NCI-H2081 treated with DMSO at 0.1 percent for 48 hours (cell line): ENCODE data around the gene ZNF554.
"Not testable (repeated sequence)": the region's sequence is repeated elsewhere in the genome, so short reads cannot be mapped to it uniquely, and the experiment has no call there.

Experiments used
- DNase-seq: peaks from one replicate; lab custom pipeline; 2025; lab: John Stamatoyannopoulos, UW

Gene ZNF554

DNA sequence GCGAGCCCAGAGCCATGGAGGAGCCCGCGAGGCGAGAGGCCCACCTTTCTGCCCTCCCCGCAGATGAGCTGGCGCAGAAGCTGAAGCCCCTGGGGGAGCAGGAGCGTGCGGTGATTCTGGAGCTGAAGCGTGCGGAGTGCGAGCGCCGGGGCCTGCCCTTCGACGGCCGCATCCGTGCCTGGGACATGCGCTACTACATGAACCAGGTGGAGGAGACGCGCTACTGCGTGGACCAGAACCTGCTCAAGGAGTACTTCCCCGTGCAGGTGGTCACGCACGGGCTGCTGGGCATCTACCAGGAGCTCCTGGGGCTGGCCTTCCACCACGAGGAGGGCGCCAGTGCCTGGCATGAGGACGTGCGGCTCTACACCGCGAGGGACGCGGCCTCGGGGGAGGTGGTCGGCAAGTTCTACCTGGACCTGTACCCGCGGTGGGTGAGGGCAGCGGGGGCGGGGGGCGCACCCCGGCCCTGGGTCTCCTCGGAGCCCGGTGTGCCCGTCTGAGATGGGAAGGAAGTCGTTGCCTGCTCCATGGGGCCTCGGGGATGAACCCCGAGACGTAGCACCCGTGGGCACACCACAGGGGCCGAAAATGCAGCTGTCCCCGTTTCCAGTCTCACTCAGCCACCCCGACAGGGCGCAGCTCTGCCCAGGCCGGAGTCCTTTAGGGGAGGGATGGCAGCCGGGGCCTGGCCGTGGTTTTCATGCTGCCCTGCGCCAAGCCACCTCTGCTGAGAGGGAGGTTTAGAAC lies 12.1 kb upstream of the ZNF554 start:
- DNase-seq: no peak

DNA sequence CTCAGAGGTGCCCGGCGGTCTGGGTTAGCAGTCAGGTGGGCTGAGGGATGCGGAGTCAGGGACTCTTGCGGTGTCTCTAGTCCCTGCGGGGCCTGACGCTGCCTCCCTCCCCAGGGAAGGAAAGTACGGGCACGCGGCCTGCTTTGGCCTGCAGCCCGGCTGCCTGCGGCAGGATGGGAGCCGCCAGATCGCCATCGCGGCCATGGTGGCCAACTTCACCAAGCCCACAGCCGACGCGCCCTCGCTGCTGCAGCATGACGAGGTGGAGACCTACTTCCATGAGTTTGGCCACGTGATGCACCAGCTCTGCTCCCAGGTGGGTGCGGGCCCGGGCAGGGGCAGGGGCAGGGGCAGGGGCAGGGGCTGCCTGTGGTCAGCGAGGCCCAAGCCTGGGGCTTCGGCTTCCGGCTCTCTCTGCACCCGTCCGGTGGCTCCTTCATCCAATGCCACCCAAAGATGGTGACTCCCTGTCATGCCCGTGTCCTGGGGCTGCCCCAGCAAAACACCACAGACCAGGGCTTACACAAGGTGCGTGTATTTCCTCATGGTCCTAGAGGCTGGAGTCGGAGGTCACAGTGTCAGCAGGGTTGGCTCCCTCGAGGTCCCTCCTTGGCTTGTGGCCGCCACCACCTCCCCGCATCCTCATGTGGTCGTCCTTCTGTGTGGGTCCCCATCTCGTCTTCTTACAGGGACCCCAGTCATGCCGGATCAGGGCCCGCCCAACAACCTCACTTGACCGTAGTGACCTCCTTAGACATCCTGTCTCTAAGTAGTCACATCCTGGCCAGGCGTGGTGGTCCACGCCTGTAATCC lies 11.3 kb upstream of the ZNF554 start:
- DNase-seq: no peak

DNA sequence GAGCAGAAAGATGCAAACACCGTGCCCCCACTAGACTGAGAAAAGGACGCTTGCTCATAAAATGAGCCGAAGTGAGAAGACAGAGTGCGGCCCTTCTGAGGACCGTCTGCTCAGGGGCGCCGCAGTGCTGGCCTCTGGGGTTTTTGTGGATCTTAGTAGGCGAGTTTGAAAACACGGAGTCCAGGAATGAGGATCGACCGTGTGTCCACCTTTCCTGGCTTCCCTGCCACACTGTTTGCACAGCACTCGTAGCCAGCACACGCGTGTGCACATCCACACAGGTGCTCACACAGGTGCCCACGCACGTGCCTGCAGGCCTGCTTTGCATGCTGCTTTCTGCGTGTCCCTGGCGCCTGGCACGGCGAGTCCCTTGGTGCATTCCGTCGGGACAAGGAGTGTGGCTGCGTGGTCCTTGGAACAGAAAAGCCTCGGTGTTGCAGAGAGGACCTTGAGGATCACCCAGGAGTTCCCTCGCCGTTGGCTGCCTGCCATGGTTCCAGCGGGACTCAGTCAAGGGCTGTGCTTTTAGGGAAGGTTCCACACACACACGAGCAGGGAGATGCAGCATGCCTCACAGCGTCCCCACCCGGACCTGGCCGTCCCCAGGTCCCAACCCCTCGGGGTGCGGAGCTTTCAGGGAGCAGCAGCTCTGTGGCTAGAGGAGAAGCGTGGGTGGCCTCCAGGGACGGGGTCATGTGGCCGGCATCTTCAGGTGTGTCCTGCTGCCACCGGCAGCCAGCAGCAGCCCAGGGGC lies 10.1 kb upstream of the ZNF554 start:
- no peak for DNase-seq

GRCh38 chr19:2810141-2811091 lies 9.3 kb upstream of the ZNF554 start:
- no peak for DNase-seq

- DNase-seq: no peak
Measured at GRCh38 chr19:2811221-2811722, 8.4 kb upstream of the ZNF554 start.

DNA sequence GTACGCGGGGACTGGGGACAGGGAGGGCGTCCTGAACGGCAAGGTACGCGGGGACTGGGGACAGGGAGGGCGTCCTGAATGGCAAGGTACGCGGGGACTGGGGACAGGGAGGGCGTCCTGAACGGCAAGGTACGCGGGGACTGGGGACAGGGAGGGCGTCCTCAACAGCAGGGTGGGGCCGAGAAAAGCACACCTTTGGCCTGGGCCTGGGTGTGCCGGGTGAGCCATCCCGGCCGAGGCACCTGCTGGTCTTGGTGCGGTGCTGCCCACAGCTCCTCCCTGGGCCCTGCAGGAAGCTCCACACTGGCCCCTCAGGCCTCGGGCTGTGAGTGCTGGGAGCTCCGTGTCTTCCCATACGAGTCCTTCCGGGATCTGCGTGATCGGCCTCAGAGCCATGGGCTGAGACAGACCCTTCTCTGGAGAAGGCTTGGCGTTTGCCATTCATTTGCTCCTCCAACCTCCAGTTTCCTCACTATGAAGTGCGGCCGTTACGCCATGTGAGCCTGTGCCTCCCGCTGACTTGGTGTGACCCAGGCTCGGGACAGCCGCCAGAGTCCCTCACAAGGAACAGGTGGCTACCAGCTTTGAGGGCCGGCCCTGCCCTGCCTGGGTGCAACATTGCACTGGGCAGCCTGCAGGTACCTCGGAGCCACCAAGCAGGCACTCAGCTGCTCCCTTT lies 7.8 kb upstream of the ZNF554 start:
- no peak for DNase-seq

- no peak for DNase-seq
Measured at GRCh38 chr19:2812414-2813234, 7.0 kb upstream of the ZNF554 start.

GRCh38 chr19:2813235-2814160 lies 6.2 kb upstream of the ZNF554 start:
- DNase-seq: no peak

DNA sequence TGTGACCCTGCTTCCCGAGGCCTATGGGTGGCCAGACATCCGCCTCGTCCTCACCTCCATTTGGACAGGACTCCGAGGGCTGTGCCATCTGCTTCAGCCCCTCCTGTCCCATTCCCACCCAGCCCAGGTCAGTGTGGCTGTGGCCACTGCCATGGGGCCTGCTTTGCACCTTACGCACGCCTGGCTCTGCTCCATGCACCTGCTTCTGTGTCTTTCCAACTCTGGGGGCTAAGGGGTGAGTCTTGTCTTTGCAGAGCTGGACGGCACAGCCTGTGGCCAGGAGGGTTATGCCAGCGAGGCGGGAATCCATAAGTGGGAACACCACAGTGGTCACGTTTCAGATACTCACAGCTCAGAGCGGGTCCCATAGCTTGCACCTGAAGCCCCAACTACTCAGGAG lies 5.2 kb upstream of the ZNF554 start:
- DNase-seq: no peak

DNA sequence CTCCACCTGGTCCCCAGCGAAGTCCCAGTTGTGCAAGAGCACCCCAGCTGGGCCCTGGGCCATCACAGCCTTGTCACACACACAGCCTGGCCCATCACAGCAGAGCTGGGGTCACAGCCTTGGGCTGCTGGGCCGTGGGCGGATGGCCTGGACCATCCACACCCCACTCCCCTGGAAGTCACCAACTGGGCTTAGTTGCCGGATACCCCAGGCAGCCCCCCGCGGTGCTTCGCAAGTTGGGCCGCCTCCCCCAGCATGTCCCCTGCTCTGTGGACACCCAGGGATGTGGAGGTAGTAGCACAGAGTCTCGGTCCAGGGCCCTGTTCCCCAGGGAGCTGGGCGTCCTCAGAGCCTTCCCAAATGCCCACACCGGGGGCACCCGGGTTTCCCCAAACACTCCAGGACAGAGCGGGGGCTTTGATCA lies 4.5 kb upstream of the ZNF554 start:
- no peak for DNase-seq

- no peak for DNase-seq
Measured at GRCh38 chr19:2815923-2816322, 3.7 kb upstream of the ZNF554 start.

- DNase-seq: no peak
Measured at GRCh38 chr19:2816641-2817040, 3.0 kb upstream of the ZNF554 start.

- not testable (repeated sequence) for DNase-seq
Measured at GRCh38 chr19:2817237-2817829, 2.3 kb upstream of the ZNF554 start.

DNA sequence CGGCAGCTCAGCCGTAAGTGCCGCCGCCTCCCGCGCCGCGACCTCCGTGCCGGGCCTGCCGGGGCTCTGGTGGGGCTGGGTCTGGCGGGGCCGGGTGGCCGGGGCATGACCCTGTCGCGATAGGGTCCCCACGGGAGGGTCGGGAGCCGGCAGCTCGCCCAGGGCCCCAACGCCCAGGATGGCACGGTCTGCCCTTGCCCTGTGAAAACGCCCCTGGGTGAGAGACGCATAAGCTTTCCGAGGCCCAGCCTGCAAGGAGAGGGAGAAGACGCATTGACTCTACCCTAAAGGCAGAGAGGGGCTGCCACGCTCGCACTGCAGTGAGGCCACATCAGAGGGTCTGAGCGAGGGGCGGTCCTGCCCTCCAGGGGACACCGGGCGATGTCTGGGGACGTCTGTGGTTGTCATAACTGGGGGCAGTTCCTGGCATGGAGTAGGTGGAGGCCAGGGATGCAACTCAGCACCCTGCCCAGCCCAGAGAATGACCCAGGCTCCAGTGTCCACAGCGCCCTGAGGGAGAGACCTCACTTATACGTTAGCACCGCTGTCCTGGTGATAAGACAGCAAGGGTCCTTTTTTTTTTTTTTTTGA lies 539 bp downstream of the ZNF554 start:
- no peak for DNase-seq

DNA sequence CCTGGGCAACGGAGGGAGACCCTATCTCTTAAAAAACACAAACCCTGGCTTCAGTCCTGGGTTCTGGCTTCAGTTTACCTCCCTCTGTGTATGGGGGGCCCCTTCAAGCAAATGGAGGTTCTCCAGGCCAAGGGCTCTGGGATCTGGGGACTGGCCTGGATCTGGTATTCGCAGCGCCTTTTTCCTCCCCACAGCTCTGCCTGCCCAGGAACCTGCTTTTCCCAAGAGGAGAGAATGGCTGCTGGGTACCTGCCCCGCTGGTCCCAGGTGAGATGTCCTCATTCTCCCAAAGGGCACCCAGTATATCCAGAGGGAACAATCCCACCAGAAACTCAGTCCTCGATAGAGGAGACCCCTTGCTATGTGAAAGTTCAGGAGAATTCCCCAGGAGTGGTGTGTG lies 3.2 kb downstream of the ZNF554 start:
- no peak for DNase-seq

GRCh38 chr19:2823646-2824045 lies 4.0 kb downstream of the ZNF554 start:
- DNase-seq: no peak

GRCh38 chr19:2824129-2824528 lies 4.5 kb downstream of the ZNF554 start:
- no peak for DNase-seq

GRCh38 chr19:2827022-2827421 lies 7.4 kb downstream of the ZNF554 start:
- no peak for DNase-seq
